ENCODE measurements around the gene SLC66A2. TPM values are rescaled to one million over a fixed set of nuclear protein-coding genes. Genes with fewer than 3 reads are reported as not detected.

SLC66A2 gene
- total and polyA plus RNA-seq, 3 experiments from 2014 or later, result 18.3 to 31.7 (median 29.9) TPM

- H3K36me3 Mint-ChIP-seq, result peaks cover 7 to 30% (median 17%) of the 10 kb centered on the region in 3 donors
- Histone ChIP-seq H3K27me3 (ENCODE audit: insufficient read depth, low read length, poor library complexity, severe bottlenecking) (no peaks in the 10 kb centered on the region), H3K4me3 (ENCODE audit: low read length) (no peak overlapping the region), H3K4me1 (ENCODE audit: insufficient read depth, low read length) (peaks cover 9% of the 10 kb centered on the region), H3K36me3 (ENCODE audit: insufficient read depth, low read length) (no peaks in the 10 kb centered on the region), H3K9me3 (ENCODE audit: low read length) (no peaks in the 10 kb centered on the region), H3K27ac (ENCODE audit: low read depth, low read length) (no peak overlapping the region)
- peak overlapping the region in 2 of 8 donors; percentile 46 to 70 for H3K27ac Mint-ChIP-seq
- H3K4me1 Mint-ChIP-seq, result peaks cover 16 to 39% (median 17%) of the 10 kb centered on the region in 3 donors
- POLR2A ChIA-PET, result no interaction called here
- H3K4me3 Mint-ChIP-seq, result no peak overlapping the region
- no peak for DNase-seq
- no peaks in the 10 kb centered on the region for H3K9me3 Mint-ChIP-seq
- CTCF ChIA-PET, result no interaction called here
- H3K27me3 Mint-ChIP-seq, result no peaks in the 10 kb centered on the region
Observed at GRCh38 chr18:79911344-79912270, 39.8 kb downstream of the SLC66A2 start.

GRCh38 chr18:79910563-79911343 is 40.7 kb downstream of the SLC66A2 start:
- Histone ChIP-seq H3K4me3 (ENCODE audit: low read length) (no peak overlapping the region), H3K27me3 (ENCODE audit: insufficient read depth, low read length, poor library complexity, severe bottlenecking) (no peaks in the 10 kb centered on the region), H3K27ac (ENCODE audit: low read depth, low read length) (no peak overlapping the region), H3K36me3 (ENCODE audit: insufficient read depth, low read length) (no peaks in the 10 kb centered on the region), H3K4me1 (ENCODE audit: insufficient read depth, low read length) (peaks cover 9% of the 10 kb centered on the region), H3K9me3 (ENCODE audit: low read length) (no peaks in the 10 kb centered on the region)
- H3K36me3 Mint-ChIP-seq, result peaks cover 9 to 30% (median 17%) of the 10 kb centered on the region in 3 donors
- POLR2A ChIA-PET, result no interaction called here
- CTCF ChIA-PET, result no interaction called here
- H3K4me3 Mint-ChIP-seq, result peak overlapping the region in 1 of 7 donors; percentile 48
- peaks cover 20 to 44% (median 22%) of the 10 kb centered on the region in 3 donors for H3K4me1 Mint-ChIP-seq
- H3K9me3 Mint-ChIP-seq, result no peaks in the 10 kb centered on the region
- no peak for DNase-seq
- H3K27ac Mint-ChIP-seq, result no peak overlapping the region
- no peaks in the 10 kb centered on the region for H3K27me3 Mint-ChIP-seq

- H3K36me3 Mint-ChIP-seq, result peaks cover 11 to 28% (median 20%) of the 10 kb centered on the region in 3 donors
- Histone ChIP-seq H3K4me3 (ENCODE audit: low read length) (no peak overlapping the region), H3K27ac (ENCODE audit: low read depth, low read length) (no peak overlapping the region), H3K4me1 (ENCODE audit: insufficient read depth, low read length) (no peaks in the 10 kb centered on the region), H3K27me3 (ENCODE audit: insufficient read depth, low read length, poor library complexity, severe bottlenecking) (no peaks in the 10 kb centered on the region), H3K9me3 (ENCODE audit: low read length) (no peaks in the 10 kb centered on the region), H3K36me3 (ENCODE audit: insufficient read depth, low read length) (no peaks in the 10 kb centered on the region)
- H3K4me3 Mint-ChIP-seq, result no peak overlapping the region
- H3K27me3 Mint-ChIP-seq, result no peaks in the 10 kb centered on the region
- H3K4me1 Mint-ChIP-seq, result peaks cover 7 to 11% (median 11%) of the 10 kb centered on the region in 3 donors
- H3K27ac Mint-ChIP-seq, result peak overlapping the region in 1 of 8 donors; percentile 51
- no peak for DNase-seq
- peaks cover 0 to 4% (median 0%) of the 10 kb centered on the region in 5 donors for H3K9me3 Mint-ChIP-seq
- CTCF ChIA-PET, result no interaction called here
- POLR2A ChIA-PET, result no interaction called here
Observed at GRCh38 chr18:79906706-79907105, 44.7 kb downstream of the SLC66A2 start.

GRCh38 chr18:79905993-79906392 is 45.5 kb downstream of the SLC66A2 start:
- H3K27ac ChIP-seq (ENCODE audit: low read depth, low read length), result no peak overlapping the region
- Mint-ChIP-seq H3K27me3 (no peaks in the 10 kb centered on the region), H3K4me3 (no peak overlapping the region), H3K36me3 (peaks cover 11 to 28% (median 22%) of the 10 kb centered on the region in 3 donors), H3K4me1 (peaks cover 7 to 11% (median 11%) of the 10 kb centered on the region in 3 donors), H3K27ac (peak overlapping the region in 1 of 8 donors; percentile 6), H3K9me3 (peaks cover 0 to 4% (median 0%) of the 10 kb centered on the region in 5 donors)
- CTCF ChIA-PET, result no interaction called here
- H3K9me3 ChIP-seq (ENCODE audit: low read length), result no peaks in the 10 kb centered on the region
- no peak for DNase-seq
- no peak overlapping the region for H3K4me3 ChIP-seq (ENCODE audit: low read length)
- H3K27me3 ChIP-seq (ENCODE audit: insufficient read depth, low read length, poor library complexity, severe bottlenecking), result no peaks in the 10 kb centered on the region
- no peaks in the 10 kb centered on the region for H3K4me1 ChIP-seq (ENCODE audit: insufficient read depth, low read length)
- POLR2A ChIA-PET, result no interaction called here
- H3K36me3 ChIP-seq (ENCODE audit: insufficient read depth, low read length), result no peaks in the 10 kb centered on the region

- H3K4me1 Mint-ChIP-seq, result peaks cover 5 to 9% (median 7%) of the 10 kb centered on the region in 3 donors
- Histone ChIP-seq H3K27ac (ENCODE audit: low read depth, low read length) (no peak overlapping the region), H3K36me3 (ENCODE audit: insufficient read depth, low read length) (no peaks in the 10 kb centered on the region), H3K9me3 (ENCODE audit: low read length) (no peaks in the 10 kb centered on the region), H3K4me1 (ENCODE audit: insufficient read depth, low read length) (no peaks in the 10 kb centered on the region), H3K4me3 (ENCODE audit: low read length) (no peak overlapping the region), H3K27me3 (ENCODE audit: insufficient read depth, low read length, poor library complexity, severe bottlenecking) (no peaks in the 10 kb centered on the region)
- H3K4me3 Mint-ChIP-seq, result no peak overlapping the region
- DNase-seq, result no peak
- peaks cover 11 to 28% (median 22%) of the 10 kb centered on the region in 3 donors for H3K36me3 Mint-ChIP-seq
- POLR2A ChIA-PET, result no interaction called here
- H3K27ac Mint-ChIP-seq, result peak overlapping the region in 1 of 8 donors; percentile 17
- no peaks in the 10 kb centered on the region for H3K27me3 Mint-ChIP-seq
- CTCF ChIA-PET, result no interaction called here
- H3K9me3 Mint-ChIP-seq, result peaks cover 0 to 4% (median 0%) of the 10 kb centered on the region in 5 donors
Observed at GRCh38 chr18:79905389-79905911, 46.0 kb downstream of the SLC66A2 start.

GRCh38 chr18:79904357-79905147 is 46.9 kb downstream of the SLC66A2 start:
- no peak overlapping the region for H3K27ac ChIP-seq (ENCODE audit: low read depth, low read length)
- ChIA-PET CTCF (no interaction called here), POLR2A (no interaction called here)
- peak in 1 of 5 donors; percentile 39 for DNase-seq
- peak overlapping the region in 1 of 8 donors; percentile 11 for H3K27ac Mint-ChIP-seq
- no peaks in the 10 kb centered on the region for H3K9me3 ChIP-seq (ENCODE audit: low read length)
- H3K4me3 Mint-ChIP-seq, result no peak overlapping the region
- H3K4me3 ChIP-seq (ENCODE audit: low read length), result no peak overlapping the region
- no peaks in the 10 kb centered on the region for H3K27me3 Mint-ChIP-seq
- H3K4me1 ChIP-seq (ENCODE audit: insufficient read depth, low read length), result no peaks in the 10 kb centered on the region
- H3K4me1 Mint-ChIP-seq, result peaks cover 3 to 6% (median 5%) of the 10 kb centered on the region in 3 donors
- H3K9me3 Mint-ChIP-seq, result peaks cover 0 to 6% (median 0%) of the 10 kb centered on the region in 5 donors
- H3K27me3 ChIP-seq (ENCODE audit: insufficient read depth, low read length, poor library complexity, severe bottlenecking), result no peaks in the 10 kb centered on the region
- H3K36me3 Mint-ChIP-seq, result peaks cover 11 to 26% (median 22%) of the 10 kb centered on the region in 3 donors
- no peaks in the 10 kb centered on the region for H3K36me3 ChIP-seq (ENCODE audit: insufficient read depth, low read length)

- no peaks in the 10 kb centered on the region for H3K4me1 ChIP-seq (ENCODE audit: insufficient read depth, low read length)
- peak in 1 of 5 donors; percentile 37 for DNase-seq
- Mint-ChIP-seq H3K4me1 (peaks cover 3 to 6% (median 5%) of the 10 kb centered on the region in 3 donors), H3K9me3 (peaks cover 0 to 6% (median 0%) of the 10 kb centered on the region in 5 donors), H3K27ac (no peak overlapping the region), H3K36me3 (peaks cover 9 to 26% (median 22%) of the 10 kb centered on the region in 3 donors), H3K4me3 (no peak overlapping the region), H3K27me3 (no peaks in the 10 kb centered on the region)
- H3K27me3 ChIP-seq (ENCODE audit: insufficient read depth, low read length, poor library complexity, severe bottlenecking), result no peaks in the 10 kb centered on the region
- ChIA-PET POLR2A (no interaction called here), CTCF (no interaction called here)
- H3K36me3 ChIP-seq (ENCODE audit: insufficient read depth, low read length), result no peaks in the 10 kb centered on the region
- no peak overlapping the region for H3K27ac ChIP-seq (ENCODE audit: low read depth, low read length)
- H3K9me3 ChIP-seq (ENCODE audit: low read length), result no peaks in the 10 kb centered on the region
- H3K4me3 ChIP-seq (ENCODE audit: low read length), result no peak overlapping the region
Observed at GRCh38 chr18:79903787-79904356, 47.6 kb downstream of the SLC66A2 start.

Measured in CD8-positive, alpha-beta memory T cell (primary cell).